BLaER1 treated with 17β-estradiol and CSF1 and Interleukin-3, amounts not matched to agents 10 nM and 100 nM (cell line): ENCODE measurements around the gene FAM168B.
"Not testable (repeated sequence)": the region's sequence is repeated elsewhere in the genome, so short reads cannot be mapped to it uniquely, and the experiment has no call there.

ENCODE experiments used
- H3K27ac ChIP-seq, 11 experiments: shearing (Covaris generic); formaldehyde crosslinking; 2 replicates each; pipeline ENCODE4 v1.8.1; 2022
- H3K27me3 ChIP-seq, 11 experiments: shearing (Covaris generic); formaldehyde crosslinking; 2 replicates each; pipeline ENCODE4 v1.8.1; 2022
- H3K36me3 ChIP-seq, 11 experiments: shearing (Covaris generic); formaldehyde crosslinking; 2 replicates each; pipeline ENCODE4 v1.8.1; 2022
- H3K4me1 ChIP-seq, 10 experiments: shearing (Covaris generic); formaldehyde crosslinking; 2 replicates each; pipeline ENCODE4 v1.8.1; 2022
- H3K4me2 ChIP-seq, 11 experiments: shearing (Covaris generic); formaldehyde crosslinking; 2 replicates each; pipeline ENCODE4 v1.8.1; 2022
- H3K4me3 ChIP-seq, 10 experiments: shearing (Covaris generic); formaldehyde crosslinking; 2 replicates each; pipeline ENCODE4 v1.8.1; 2022
- H3K9ac ChIP-seq, 11 experiments: shearing (Covaris generic); formaldehyde crosslinking; 2 replicates each; pipeline ENCODE4 v1.8.1; 2022
- H3K9me3 ChIP-seq, 11 experiments: shearing (Covaris generic); formaldehyde crosslinking; replicated peaks in 1 of 11; 2 replicates each; pipeline ENCODE4 v1.8.1; 2022
- H4K20me1 ChIP-seq, 11 experiments: shearing (Covaris generic); formaldehyde crosslinking; 2 replicates each; pipeline ENCODE4 v1.8.1; 2022
- Cebpa-rat ChIP-seq, 11 experiments: shearing (Covaris generic); IDR thresholded peaks; 2 replicates each; pipeline ENCODE4 v1.8.1; 2022

Gene FAM168B

GRCh38 chr2:131123192-131123591 lies 29.9 kb upstream of the FAM168B start:
- Histone ChIP-seq H3K4me1 (0 out of 20 replicates have a peak, but pooled peaks cover 0 to 6% (median 0%) of the 10 kb centered on the region in 10 experiments), H4K20me1 (peaks cover 67 to 99% (median 81%) of the 10 kb centered on the region in 11 experiments), H3K9ac (no peak overlapping the region), H3K27ac (no peak overlapping the region), H3K4me2 (no peak overlapping the region), H3K27me3 (no peaks in the 10 kb centered on the region), H3K36me3 (peaks cover 76 to 96% (median 82%) of the 10 kb centered on the region in 11 experiments), H3K9me3 (no peaks in the 10 kb centered on the region), H3K4me3 (no peak overlapping the region)
- no peak for TF ChIP-seq Cebpa-rat (IDR thresholded peaks at IDR 0.05)

DNA sequence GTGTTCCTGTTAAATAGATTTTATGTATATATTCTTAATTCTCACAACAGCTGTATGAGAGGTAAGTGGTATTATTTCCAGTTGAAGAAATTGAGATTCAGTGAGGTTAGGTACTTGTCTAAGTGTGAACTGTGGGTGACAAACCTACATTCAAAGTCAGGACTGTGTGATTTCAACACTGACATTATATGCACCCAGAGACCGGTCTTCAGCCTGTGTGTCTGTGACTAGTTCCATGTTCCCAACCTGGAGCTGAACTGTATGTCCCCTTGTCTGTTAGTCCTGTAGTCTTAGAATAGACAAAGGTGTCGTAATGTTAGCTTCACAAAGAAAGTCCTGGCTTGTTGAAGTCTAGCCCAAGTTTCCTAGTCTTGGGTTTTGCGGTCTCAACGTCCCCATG lies 29.2 kb upstream of the FAM168B start:
- H3K4me2 ChIP-seq = no peak overlapping the region
- H4K20me1 ChIP-seq = peaks cover 74 to 99% (median 88%) of the 10 kb centered on the region in 11 experiments
- no peaks in the 10 kb centered on the region for H3K9me3 ChIP-seq
- no peak overlapping the region for H3K4me3 ChIP-seq
- 0 out of 22 replicates have a peak, but pooled peaks of 1 of the 11 experiments have one; percentile 15 for TF ChIP-seq Cebpa-rat (IDR thresholded peaks at IDR 0.05)
- H3K27me3 ChIP-seq = no peaks in the 10 kb centered on the region
- peaks cover 69 to 96% (median 79%) of the 10 kb centered on the region in 11 experiments for H3K36me3 ChIP-seq
- H3K27ac ChIP-seq = no peak overlapping the region
- no peak overlapping the region for H3K9ac ChIP-seq
- H3K4me1 ChIP-seq = 0 out of 20 replicates have a peak, but pooled peaks cover 0 to 6% (median 0%) of the 10 kb centered on the region in 10 experiments

DNA sequence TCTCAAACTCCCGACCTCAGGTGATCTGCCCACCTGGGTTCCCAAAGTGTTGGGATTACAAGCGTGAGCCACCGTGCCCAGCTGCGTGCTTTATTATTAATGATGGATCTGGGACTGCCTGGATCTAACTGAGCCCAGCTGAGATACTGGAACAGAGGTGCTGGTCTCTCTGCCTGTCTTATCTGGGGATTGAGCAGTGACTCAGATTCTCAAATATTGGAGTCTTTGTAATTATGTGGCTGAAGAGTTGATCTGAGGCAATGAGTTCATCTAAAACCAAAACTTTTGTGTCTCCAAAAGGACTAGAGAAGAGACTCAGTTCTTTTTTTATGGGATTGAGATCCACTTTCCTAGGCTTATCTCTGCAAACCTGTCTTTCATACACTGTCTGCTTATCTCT lies 28.2 kb upstream of the FAM168B start:
- Histone ChIP-seq H3K36me3 (peaks cover 64 to 96% (median 75%) of the 10 kb centered on the region in 11 experiments), H4K20me1 (peaks cover 84 to 99% (median 95%) of the 10 kb centered on the region in 11 experiments)

GRCh38 chr2:131120815-131121317 lies 27.6 kb upstream of the FAM168B start:
- no peaks in the 10 kb centered on the region for H3K27me3 ChIP-seq
- no peak for TF ChIP-seq Cebpa-rat (IDR thresholded peaks at IDR 0.05)
- H3K4me3 ChIP-seq = no peak overlapping the region
- peaks cover 87 to 99% (median 97%) of the 10 kb centered on the region in 11 experiments for H4K20me1 ChIP-seq
- H3K4me1 ChIP-seq = 0 out of 20 replicates have a peak, but pooled peaks cover 0 to 6% (median 0%) of the 10 kb centered on the region in 10 experiments
- H3K36me3 ChIP-seq = peaks cover 64 to 96% (median 75%) of the 10 kb centered on the region in 11 experiments
- H3K27ac ChIP-seq = peak overlapping the region in 1 of 11 experiments; percentile 34; a peak in 1 of 22 replicates
- no peak overlapping the region for H3K9ac ChIP-seq
- H3K9me3 ChIP-seq = peaks cover under 1 to 10% (median 6%) of the 10 kb centered on the region in 11 experiments; a peak in 16 of 22 replicates
- H3K4me2 ChIP-seq = no peak overlapping the region

More for the DNA sequence above, 28.2 kb upstream of the FAM168B start:
- Histone ChIP-seq H3K4me3 (no peak overlapping the region), H3K9me3 (peaks cover 0 to 4% (median under 1%) of the 10 kb centered on the region in 11 experiments; a peak in 7 of 22 replicates), H3K4me1 (0 out of 20 replicates have a peak, but pooled peaks cover 0 to 6% (median 0%) of the 10 kb centered on the region in 10 experiments), H3K27me3 (no peaks in the 10 kb centered on the region), H3K27ac (no peak overlapping the region), H3K9ac (no peak overlapping the region), H3K4me2 (no peak overlapping the region)
- TF ChIP-seq Cebpa-rat (IDR thresholded peaks at IDR 0.05) = no peak

DNA sequence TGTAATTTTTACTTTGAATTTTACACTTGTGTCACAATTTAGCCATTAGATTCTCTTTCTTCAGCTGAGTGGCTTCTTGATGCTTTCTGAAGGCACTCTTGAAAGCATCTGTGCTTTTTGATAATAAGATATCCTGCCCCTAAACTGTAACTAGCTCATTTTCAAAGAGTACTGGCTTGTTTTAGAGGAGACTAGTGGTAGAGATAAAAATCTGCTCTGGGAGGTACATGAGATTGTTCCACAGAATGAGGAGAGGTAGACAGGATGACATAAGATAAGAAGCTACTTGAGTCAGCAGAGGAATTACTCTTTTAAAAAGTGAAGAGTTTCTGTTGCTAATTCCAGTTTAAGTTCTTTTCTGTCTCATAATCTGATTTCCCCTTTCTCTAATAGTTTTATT lies 22.5 kb upstream of the FAM168B start:
- Histone ChIP-seq H3K9ac (no peak overlapping the region), H3K4me2 (no peak overlapping the region), H3K36me3 (peaks cover 45 to 97% (median 65%) of the 10 kb centered on the region in 11 experiments), H3K27me3 (no peaks in the 10 kb centered on the region), H3K4me3 (no peak overlapping the region), H3K27ac (no peak overlapping the region), H3K9me3 (peaks cover 20 to 42% (median 32%) of the 10 kb centered on the region in 11 experiments), H4K20me1 (peaks cover 76 to 100% (median 89%) of the 10 kb centered on the region in 11 experiments), H3K4me1 (peaks cover 0 to 38% (median 8%) of the 10 kb centered on the region in 10 experiments; a peak in 11 of 20 replicates)
- no peak for TF ChIP-seq Cebpa-rat (IDR thresholded peaks at IDR 0.05)

GRCh38 chr2:131114950-131115349 lies 21.7 kb upstream of the FAM168B start:
- not testable (repeated sequence) for H3K27ac ChIP-seq, H3K27me3 ChIP-seq, H3K9ac ChIP-seq, H3K4me2 ChIP-seq
- Histone ChIP-seq H3K9me3 (peaks cover 20 to 42% (median 32%) of the 10 kb centered on the region in 11 experiments), H3K4me1 (peaks cover 0 to 38% (median 8%) of the 10 kb centered on the region in 10 experiments; a peak in 11 of 20 replicates), H3K36me3 (peaks cover 49 to 97% (median 67%) of the 10 kb centered on the region in 11 experiments), H4K20me1 (peaks cover 75 to 100% (median 89%) of the 10 kb centered on the region in 11 experiments), H3K4me3 (0 out of 20 replicates have a peak overlapping the region, but pooled peaks of 1 of the 10 experiments have one; percentile 5)

GRCh38 chr2:131113566-131114227 lies 20.4 kb upstream of the FAM168B start:
- H4K20me1 ChIP-seq = peaks cover 72 to 100% (median 89%) of the 10 kb centered on the region in 11 experiments
- peaks cover 20 to 42% (median 32%) of the 10 kb centered on the region in 11 experiments for H3K9me3 ChIP-seq
- H3K9ac ChIP-seq = no peak overlapping the region
- H3K36me3 ChIP-seq = peaks cover 60 to 100% (median 80%) of the 10 kb centered on the region in 11 experiments
- no peaks in the 10 kb centered on the region for H3K27me3 ChIP-seq
- H3K4me1 ChIP-seq = peaks cover 0 to 36% (median 8%) of the 10 kb centered on the region in 10 experiments; a peak in 12 of 20 replicates
- no peak for TF ChIP-seq Cebpa-rat (IDR thresholded peaks at IDR 0.05)
- peak overlapping the region in 1 of 11 experiments; percentile 23; a peak in 1 of 22 replicates for H3K4me2 ChIP-seq
- H3K27ac ChIP-seq = no peak overlapping the region
- no peak overlapping the region for H3K4me3 ChIP-seq

DNA sequence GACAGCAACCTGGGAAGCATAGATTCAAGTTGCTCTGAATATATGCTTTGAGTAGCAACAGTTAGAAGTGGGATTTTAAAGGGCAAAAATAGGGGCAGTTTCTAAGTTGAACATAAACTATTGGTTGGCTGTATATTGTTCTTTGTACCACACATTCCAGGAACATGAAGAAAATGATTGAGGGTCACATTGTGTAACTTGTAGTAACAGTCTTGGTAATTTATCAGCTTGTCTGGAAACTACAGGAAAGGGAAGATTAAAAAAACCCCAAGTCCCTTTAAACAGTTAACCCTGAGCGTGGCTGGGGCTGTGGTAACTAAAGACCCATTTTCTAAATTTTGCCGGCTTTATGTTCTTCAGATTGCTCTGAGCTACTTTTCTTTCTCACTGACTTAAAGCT lies 19.3 kb upstream of the FAM168B start:
- no peak overlapping the region for H3K4me3 ChIP-seq
- H4K20me1 ChIP-seq = peaks cover 72 to 100% (median 89%) of the 10 kb centered on the region in 11 experiments
- H3K27ac ChIP-seq = no peak overlapping the region
- H3K9ac ChIP-seq = no peak overlapping the region
- peak overlapping the region in 2 of 11 experiments; percentile 8 to 39; a peak in 1 of 22 replicates for H3K4me2 ChIP-seq
- H3K4me1 ChIP-seq = peaks cover 6 to 48% (median 13%) of the 10 kb centered on the region in 10 experiments
- H3K9me3 ChIP-seq = peaks cover 20 to 42% (median 32%) of the 10 kb centered on the region in 11 experiments
- no peak for TF ChIP-seq Cebpa-rat (IDR thresholded peaks at IDR 0.05)
- no peaks in the 10 kb centered on the region for H3K27me3 ChIP-seq
- H3K36me3 ChIP-seq = peaks cover 67 to 100% (median 84%) of the 10 kb centered on the region in 11 experiments
